ENCODE measurements around the gene SLC25A26. TPM values are rescaled to one million over a fixed set of nuclear protein-coding genes. Genes with fewer than 3 reads are reported as not detected.

SLC25A26 gene
- total RNA-seq, 2 donors from 2014 or later = 20.7 to 22.8 TPM

DNA sequence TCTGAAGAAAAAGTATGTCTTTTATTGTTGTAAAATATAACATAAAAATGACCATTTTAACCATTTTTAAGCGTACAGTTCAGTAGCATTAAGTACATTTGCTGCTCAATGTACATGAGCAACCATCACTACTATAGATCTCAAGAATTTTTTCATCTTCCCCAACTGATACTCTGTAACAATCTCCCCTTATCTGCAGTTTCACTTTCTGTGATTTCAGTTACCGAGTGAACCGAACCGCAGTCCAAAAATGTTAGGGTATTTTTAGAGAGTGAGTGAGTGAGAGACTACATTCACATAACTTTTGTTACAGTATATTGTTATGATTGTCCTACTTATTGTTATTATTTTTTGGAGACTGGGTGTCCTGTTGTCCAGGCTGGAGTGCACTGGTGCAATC lies 9.0 kb upstream of the SLC25A26 start:
- WGBS, 2 experiments (ENCODE audit: insufficient coverage in 1 of 2, insufficient read length in 1 of 2) = 89 to 100% methylated on average over 1 of the region's 4 CpGs
- H3K36me3 ChIP-seq (ENCODE audit: control insufficient read depth, insufficient read depth, low read length) = no peaks in the 10 kb centered on the region
- no peaks in the 10 kb centered on the region for H3K27me3 Mint-ChIP-seq (ENCODE audit: insufficient read depth)
- H3K36me3 Mint-ChIP-seq (ENCODE audit: low read depth) = no peaks in the 10 kb centered on the region
- H3K4me3 ChIP-seq (ENCODE audit: low read length) = no peak overlapping the region
- H3K9me3 Mint-ChIP-seq = peaks cover 4% of the 10 kb centered on the region
- H3K9me3 ChIP-seq (ENCODE audit: control insufficient read depth, low read length) = no peaks in the 10 kb centered on the region
- no peak overlapping the region for H3K4me3 Mint-ChIP-seq
- no peak overlapping the region for H3K9ac ChIP-seq (ENCODE audit: extremely low read depth, low read length, poor library complexity, severe bottlenecking)
- no peaks in the 10 kb centered on the region for H3K4me1 Mint-ChIP-seq
- no peak for DNase-seq
- H3K4me1 ChIP-seq (ENCODE audit: control insufficient read depth, insufficient read depth, low read length) = no peaks in the 10 kb centered on the region
- H3K27me3 ChIP-seq (ENCODE audit: control insufficient read depth, insufficient read depth, low read length, poor library complexity, severe bottlenecking) = no peaks in the 10 kb centered on the region
- TF ChIP-seq, protein P1, sequence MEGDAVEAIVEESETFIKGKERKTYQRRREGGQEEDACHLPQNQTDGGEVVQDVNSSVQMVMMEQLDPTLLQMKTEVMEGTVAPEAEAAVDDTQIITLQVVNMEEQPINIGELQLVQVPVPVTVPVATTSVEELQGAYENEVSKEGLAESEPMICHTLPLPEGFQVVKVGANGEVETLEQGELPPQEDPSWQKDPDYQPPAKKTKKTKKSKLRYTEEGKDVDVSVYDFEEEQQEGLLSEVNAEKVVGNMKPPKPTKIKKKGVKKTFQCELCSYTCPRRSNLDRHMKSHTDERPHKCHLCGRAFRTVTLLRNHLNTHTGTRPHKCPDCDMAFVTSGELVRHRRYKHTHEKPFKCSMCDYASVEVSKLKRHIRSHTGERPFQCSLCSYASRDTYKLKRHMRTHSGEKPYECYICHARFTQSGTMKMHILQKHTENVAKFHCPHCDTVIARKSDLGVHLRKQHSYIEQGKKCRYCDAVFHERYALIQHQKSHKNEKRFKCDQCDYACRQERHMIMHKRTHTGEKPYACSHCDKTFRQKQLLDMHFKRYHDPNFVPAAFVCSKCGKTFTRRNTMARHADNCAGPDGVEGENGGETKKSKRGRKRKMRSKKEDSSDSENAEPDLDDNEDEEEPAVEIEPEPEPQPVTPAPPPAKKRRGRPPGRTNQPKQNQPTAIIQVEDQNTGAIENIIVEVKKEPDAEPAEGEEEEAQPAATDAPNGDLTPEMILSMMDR (conservative IDR thresholded peaks at IDR 0.05) = no peak
- H3K27ac Mint-ChIP-seq = no peak overlapping the region
- H3K27ac ChIP-seq (ENCODE audit: low read depth, low read length) = no peak overlapping the region

DNA sequence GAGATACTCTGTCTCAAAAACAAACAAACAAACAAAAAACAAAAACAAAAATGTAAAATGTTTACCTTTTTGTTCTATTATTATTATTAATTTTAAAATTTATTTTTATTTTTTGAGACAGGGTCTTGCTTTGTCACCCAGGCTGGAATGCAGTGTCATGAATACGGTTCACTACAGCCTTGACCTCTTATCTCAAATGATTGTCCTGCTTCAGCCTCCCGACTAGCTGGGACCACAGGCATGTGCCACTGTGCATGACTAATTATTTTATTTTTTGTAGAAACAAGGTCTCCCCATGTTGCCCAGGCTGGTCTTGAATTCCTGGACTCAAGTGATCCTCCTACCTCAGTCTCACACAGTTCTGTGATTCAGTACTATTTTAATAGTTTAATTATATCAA lies 5.7 kb upstream of the SLC25A26 start:
- no peak overlapping the region for H3K4me3 ChIP-seq (ENCODE audit: low read length)
- WGBS, 2 experiments (ENCODE audit: insufficient coverage in 1 of 2, insufficient read length in 1 of 2) = 97 to 100% methylated on average over 1 to 2 of the region's 2 CpGs

DNA sequence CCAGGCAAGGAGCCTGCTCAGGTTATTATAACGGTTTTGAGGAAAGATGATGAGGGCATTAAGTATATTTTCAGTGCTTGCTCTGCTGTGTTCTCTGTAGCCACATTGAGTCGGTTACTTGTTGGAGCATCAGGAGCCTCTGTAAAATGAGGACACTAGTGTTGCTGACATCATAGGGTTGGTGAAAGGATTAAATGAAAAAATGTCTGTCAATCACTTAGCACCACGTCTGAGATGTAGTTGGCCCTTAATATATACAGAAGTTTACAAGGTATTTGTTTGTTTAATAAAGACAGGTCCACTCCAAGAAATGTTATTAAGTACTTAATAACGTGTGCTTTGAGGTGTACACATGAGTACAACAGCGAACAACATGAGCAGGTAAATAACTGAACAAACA lies 735 bp upstream of the SLC25A26 start:
- no peaks in the 10 kb centered on the region for H3K9me3 ChIP-seq (ENCODE audit: control insufficient read depth, low read length)
- H3K4me1 ChIP-seq (ENCODE audit: control insufficient read depth, insufficient read depth, low read length) = no peaks in the 10 kb centered on the region
- peaks cover 8% of the 10 kb centered on the region for H3K4me1 Mint-ChIP-seq
- H3K4me3 ChIP-seq (ENCODE audit: low read length) = peak overlapping the region; percentile 92
- peaks cover 2% of the 10 kb centered on the region for H3K27me3 Mint-ChIP-seq (ENCODE audit: insufficient read depth)
- 38 to 49% methylated on average over 4 to 5 of the region's 5 CpGs for WGBS, 2 experiments (ENCODE audit: insufficient coverage in 1 of 2, insufficient read length in 1 of 2)
- H3K27ac ChIP-seq (ENCODE audit: low read depth, low read length) = no peak overlapping the region
- no peaks in the 10 kb centered on the region for H3K36me3 ChIP-seq (ENCODE audit: control insufficient read depth, insufficient read depth, low read length)
- TF ChIP-seq, protein P1 (conservative IDR thresholded peaks at IDR 0.05) = no peak
- no peak overlapping the region for H3K9ac ChIP-seq (ENCODE audit: extremely low read depth, low read length, poor library complexity, severe bottlenecking)
- peaks cover 11% of the 10 kb centered on the region for H3K36me3 Mint-ChIP-seq (ENCODE audit: low read depth)
- H3K9me3 Mint-ChIP-seq = no peaks in the 10 kb centered on the region
- H3K27ac Mint-ChIP-seq = no peak overlapping the region
- no peaks in the 10 kb centered on the region for H3K27me3 ChIP-seq (ENCODE audit: control insufficient read depth, insufficient read depth, low read length, poor library complexity, severe bottlenecking)
- no peak for DNase-seq
- H3K4me3 Mint-ChIP-seq = peak overlapping the region; percentile 93

More for the DNA sequence above, 5.7 kb upstream of the SLC25A26 start:
- TF ChIP-seq, protein P1 (conservative IDR thresholded peaks at IDR 0.05) = no peak
- Histone ChIP-seq H3K36me3 (ENCODE audit: control insufficient read depth, insufficient read depth, low read length) (no peaks in the 10 kb centered on the region), H3K9me3 (ENCODE audit: control insufficient read depth, low read length) (no peaks in the 10 kb centered on the region), H3K9ac (ENCODE audit: extremely low read depth, low read length, poor library complexity, severe bottlenecking) (no peak overlapping the region), H3K27me3 (ENCODE audit: control insufficient read depth, insufficient read depth, low read length, poor library complexity, severe bottlenecking) (no peaks in the 10 kb centered on the region), H3K27ac (ENCODE audit: low read depth, low read length) (no peak overlapping the region), H3K4me1 (ENCODE audit: control insufficient read depth, insufficient read depth, low read length) (no peaks in the 10 kb centered on the region)
- Mint-ChIP-seq H3K27ac (no peak overlapping the region), H3K4me3 (no peak overlapping the region), H3K9me3 (peaks cover 4% of the 10 kb centered on the region), H3K36me3 (ENCODE audit: low read depth) (no peaks in the 10 kb centered on the region), H3K4me1 (no peaks in the 10 kb centered on the region), H3K27me3 (ENCODE audit: insufficient read depth) (no peaks in the 10 kb centered on the region)
- DNase-seq = no peak

Data from endodermal cell (in vitro differentiated cells).